Measurements from ENCODE around the gene SMCHD1.

The SMCHD1 gene

GRCh38 chr18:2641638-2642037 lies 13.9 kb upstream of the SMCHD1 start:
- CTCF ChIA-PET = no interaction called here
- POLR2A ChIA-PET = interaction anchor here (1.9 kb wide), 1 partner anchor 14 kb away, joined by 6 read pairs; the partner anchor contains the start of gene SMCHD1
- no peak for TF ChIP-seq NFRKB (IDR thresholded peaks at IDR 0.05)
- no peak for TF ChIP-seq ZNF384 (IDR thresholded peaks at IDR 0.05)
- no peak for TF ChIP-seq PKNOX1 (IDR thresholded peaks at IDR 0.05)
- no peak for TF ChIP-seq TARDBP (IDR thresholded peaks at IDR 0.05)
- TF ChIP-seq LEF1 (IDR thresholded peaks at IDR 0.05; ENCODE audit: borderline replicate concordance) = no peak
- DNase-seq (ENCODE audit: extremely low spot score) = no peak

GRCh38 chr18:2642771-2643170 lies 12.8 kb upstream of the SMCHD1 start:
- ChIA-PET CTCF (no interaction called here), POLR2A (no interaction called here)
- no peak for DNase-seq (ENCODE audit: extremely low spot score)
- TF ChIP-seq ARNT (IDR thresholded peaks at IDR 0.05) (no peak), PKNOX1 (IDR thresholded peaks at IDR 0.05) (no peak), L3MBTL2 (conservative IDR thresholded peaks at IDR 0.05) (no peak), FOXA1 (IDR thresholded peaks at IDR 0.05) (no peak), TARDBP (IDR thresholded peaks at IDR 0.05) (no peak), ELF4 (IDR thresholded peaks at IDR 0.05) (no peak), LEF1 (IDR thresholded peaks at IDR 0.05; ENCODE audit: borderline replicate concordance) (no peak), NFRKB (IDR thresholded peaks at IDR 0.05) (no peak), FOXM1 (IDR thresholded peaks at IDR 0.05; ENCODE audit: borderline replicate concordance) (no peak), HDGF (IDR thresholded peaks at IDR 0.05; ENCODE audit: borderline replicate concordance) (no peak), CTBP1 (IDR thresholded peaks at IDR 0.05; ENCODE audit: borderline replicate concordance) (no peak), ZNF384 (IDR thresholded peaks at IDR 0.05) (no peak), SUZ12 (IDR thresholded peaks at IDR 0.05) (no peak), BHLHE40 (IDR thresholded peaks at IDR 0.05; ENCODE audit: borderline replicate concordance) (no peak), SP1 (IDR thresholded peaks at IDR 0.05) (no peak), FOXK2 (IDR thresholded peaks at IDR 0.05) (no peak)

- POLR2A ChIA-PET = interaction anchor here (1.3 kb wide), 1 partner anchor 11 kb away, joined by 3 read pairs; the partner anchor contains the start of gene SMCHD1
- DNase-seq (ENCODE audit: extremely low spot score) = no peak
- TF ChIP-seq HDGF (IDR thresholded peaks at IDR 0.05; ENCODE audit: borderline replicate concordance) (no peak), ZNF384 (IDR thresholded peaks at IDR 0.05) (no peak), ELF4 (IDR thresholded peaks at IDR 0.05) (no peak), L3MBTL2 (conservative IDR thresholded peaks at IDR 0.05) (no peak)
- CTCF ChIA-PET = no interaction called here
Observed at GRCh38 chr18:2644535-2644934, 11.0 kb upstream of the SMCHD1 start.

- POLR2A ChIA-PET = no interaction called here
- CTCF ChIA-PET = no interaction called here
- DNase-seq (ENCODE audit: extremely low spot score) = no peak
- TF ChIP-seq FOXM1 (IDR thresholded peaks at IDR 0.05; ENCODE audit: borderline replicate concordance) (no peak), BHLHE40 (IDR thresholded peaks at IDR 0.05; ENCODE audit: borderline replicate concordance) (no peak), FOXK2 (IDR thresholded peaks at IDR 0.05) (no peak), SP1 (IDR thresholded peaks at IDR 0.05) (no peak), ARNT (IDR thresholded peaks at IDR 0.05) (no peak), LEF1 (IDR thresholded peaks at IDR 0.05; ENCODE audit: borderline replicate concordance) (no peak), ELF4 (IDR thresholded peaks at IDR 0.05) (no peak), PKNOX1 (IDR thresholded peaks at IDR 0.05) (no peak), HDGF (IDR thresholded peaks at IDR 0.05; ENCODE audit: borderline replicate concordance) (no peak), TARDBP (IDR thresholded peaks at IDR 0.05) (no peak), NFRKB (IDR thresholded peaks at IDR 0.05) (no peak), CTBP1 (IDR thresholded peaks at IDR 0.05; ENCODE audit: borderline replicate concordance) (no peak), FOXA1 (IDR thresholded peaks at IDR 0.05) (no peak), ZNF384 (IDR thresholded peaks at IDR 0.05) (no peak), SUZ12 (IDR thresholded peaks at IDR 0.05) (no peak), L3MBTL2 (conservative IDR thresholded peaks at IDR 0.05) (no peak)
Observed at GRCh38 chr18:2651981-2652380, 3.5 kb upstream of the SMCHD1 start.

- POLR2A ChIA-PET = interaction anchor here (1.1 kb wide), 1 partner anchor 16 kb away, joined by 3 read pairs; no protein-coding TSS in a partner anchor
- no peak for DNase-seq (ENCODE audit: extremely low spot score)
- TF ChIP-seq SUZ12 (IDR thresholded peaks at IDR 0.05) (no peak), HDGF (IDR thresholded peaks at IDR 0.05; ENCODE audit: borderline replicate concordance) (no peak), FOXM1 (IDR thresholded peaks at IDR 0.05; ENCODE audit: borderline replicate concordance) (no peak), FOXA1 (IDR thresholded peaks at IDR 0.05) (no peak), L3MBTL2 (conservative IDR thresholded peaks at IDR 0.05) (no peak), TARDBP (IDR thresholded peaks at IDR 0.05) (no peak), SP1 (IDR thresholded peaks at IDR 0.05) (no peak), NFRKB (IDR thresholded peaks at IDR 0.05) (no peak), ZNF384 (IDR thresholded peaks at IDR 0.05) (no peak), ARNT (IDR thresholded peaks at IDR 0.05) (no peak), LEF1 (IDR thresholded peaks at IDR 0.05; ENCODE audit: borderline replicate concordance) (no peak), ELF4 (IDR thresholded peaks at IDR 0.05) (no peak), BHLHE40 (IDR thresholded peaks at IDR 0.05; ENCODE audit: borderline replicate concordance) (no peak)
- CTCF ChIA-PET = no interaction called here
Observed at GRCh38 chr18:2653467-2653866, 2.1 kb upstream of the SMCHD1 start.

- no peak for DNase-seq (ENCODE audit: extremely low spot score)
- TF ChIP-seq L3MBTL2 (conservative IDR thresholded peaks at IDR 0.05) = no peak
- ChIA-PET POLR2A (interaction anchor here (1.0 to 1.8 kb wide), 4 partner anchors 9 to 82 kb away, joined by 3 to 6 read pairs (median 4); no protein-coding TSS in a partner anchor), CTCF (no interaction called here)
Observed at GRCh38 chr18:2654169-2654927, 1.2 kb upstream of the SMCHD1 start.

Data from HEK293T (cell line).